ENCODE data around the gene GLYR1.

Gene GLYR1

GRCh38 chr16:4813251-4814003 lies 33.7 kb downstream of the GLYR1 start:
- TF ChIP-seq TAF1 (IDR thresholded peaks at IDR 0.05; ENCODE audit: borderline replicate concordance, insufficient read depth, low read length) = no peak

GRCh38 chr16:4811773-4812172 lies 35.3 kb downstream of the GLYR1 start:
- TF ChIP-seq SIN3A (IDR thresholded peaks at IDR 0.05; ENCODE audit: borderline replicate concordance, insufficient read depth, low read length) = no peak
- TF ChIP-seq POLR2AphosphoS5 (IDR thresholded peaks at IDR 0.05; ENCODE audit: low read depth, low read length) = no peak

DNA sequence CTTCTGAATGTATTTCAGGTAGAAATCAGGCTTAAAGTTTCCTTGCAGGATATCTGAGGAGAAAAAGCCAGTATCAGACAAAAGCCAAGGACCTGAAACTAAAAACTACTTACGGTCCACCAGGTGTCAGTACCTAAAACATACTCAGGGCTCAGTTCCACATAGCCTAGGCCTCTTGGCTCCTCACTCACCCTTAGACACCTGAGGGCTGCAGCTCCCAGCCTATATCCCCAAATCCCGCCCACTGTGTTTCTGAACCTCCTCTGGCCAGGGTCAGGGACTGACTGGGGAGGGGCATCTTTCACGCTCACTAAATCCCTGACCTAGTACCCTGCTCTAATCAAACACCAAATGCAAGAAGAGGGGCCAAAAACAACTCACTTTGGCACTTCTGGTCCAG lies 35.8 kb downstream of the GLYR1 start:
- TF ChIP-seq FOXP2 (optimal IDR thresholded peaks at IDR 0.05; ENCODE audit: borderline replicate concordance, extremely low read depth, extremely low read length, insufficient read depth) (no peak), REST (IDR thresholded peaks at IDR 0.05; ENCODE audit: insufficient read depth in 1 of 2, low read depth in 2 of 2, low read length in 2 of 2) (no peak), SIN3A (IDR thresholded peaks at IDR 0.05; ENCODE audit: borderline replicate concordance, insufficient read depth, low read length) (no peak), TAF1 (IDR thresholded peaks at IDR 0.05; ENCODE audit: borderline replicate concordance, insufficient read depth, low read length) (no peak), POLR2AphosphoS5 (IDR thresholded peaks at IDR 0.05; ENCODE audit: low read depth, low read length) (no peak)

DNA sequence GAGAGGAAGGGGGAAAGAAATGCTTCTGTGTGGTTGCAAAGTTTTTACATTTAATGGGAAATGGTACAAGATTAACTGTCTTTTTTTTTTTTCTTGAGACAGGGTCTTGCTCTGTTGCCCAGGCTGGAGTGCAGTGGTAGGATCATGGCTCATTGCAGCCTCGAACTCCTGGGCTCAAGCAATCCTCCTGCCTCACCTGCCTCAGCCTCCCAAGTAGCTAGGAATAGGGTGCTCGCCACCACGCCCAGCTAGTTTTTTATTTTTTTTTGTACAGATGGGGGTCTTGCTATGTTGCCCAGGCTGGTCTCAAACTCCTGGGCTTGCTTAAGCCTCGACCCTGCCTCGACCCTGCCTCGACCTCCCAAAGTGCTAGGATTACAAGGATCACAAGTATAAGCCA lies 40.8 kb downstream of the GLYR1 start:
- no peak for TF ChIP-seq SIN3A (IDR thresholded peaks at IDR 0.05; ENCODE audit: borderline replicate concordance, insufficient read depth, low read length)
- no peak for TF ChIP-seq REST (IDR thresholded peaks at IDR 0.05; ENCODE audit: insufficient read depth in 1 of 2, low read depth in 2 of 2, low read length in 2 of 2)
- TF ChIP-seq POLR2AphosphoS5 (IDR thresholded peaks at IDR 0.05; ENCODE audit: low read depth, low read length) = no peak
- no peak for TF ChIP-seq TAF1 (IDR thresholded peaks at IDR 0.05; ENCODE audit: borderline replicate concordance, insufficient read depth, low read length)
- no peak for TF ChIP-seq FOXP2 (optimal IDR thresholded peaks at IDR 0.05; ENCODE audit: borderline replicate concordance, extremely low read depth, extremely low read length, insufficient read depth)

DNA sequence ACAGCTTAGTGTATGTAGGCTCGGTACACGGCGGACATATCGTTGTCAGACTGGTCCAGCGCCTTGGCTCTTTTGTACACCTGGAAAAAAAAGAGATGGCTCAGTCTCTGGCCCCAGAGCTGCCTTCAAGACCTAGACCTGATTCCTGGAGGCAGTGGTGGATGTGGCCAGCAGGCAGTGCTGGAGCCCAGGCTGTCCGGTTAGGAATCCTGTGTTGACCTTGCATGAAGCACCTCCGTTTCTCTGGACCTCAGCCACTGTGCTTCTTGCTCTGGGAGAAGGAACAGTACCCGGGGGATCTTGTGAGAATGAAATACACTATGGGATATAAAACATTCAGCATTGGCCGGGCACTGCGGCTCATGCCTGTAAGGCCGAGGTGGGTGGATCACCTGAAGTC lies 41.9 kb downstream of the GLYR1 start:
- TF ChIP-seq POLR2AphosphoS5 (IDR thresholded peaks at IDR 0.05; ENCODE audit: low read depth, low read length) = no peak
- TF ChIP-seq REST (IDR thresholded peaks at IDR 0.05; ENCODE audit: insufficient read depth in 1 of 2, low read depth in 2 of 2, low read length in 2 of 2) = no peak
- no peak for TF ChIP-seq TAF1 (IDR thresholded peaks at IDR 0.05; ENCODE audit: borderline replicate concordance, insufficient read depth, low read length)
- TF ChIP-seq SIN3A (IDR thresholded peaks at IDR 0.05; ENCODE audit: borderline replicate concordance, insufficient read depth, low read length) = no peak
- no peak for TF ChIP-seq FOXP2 (optimal IDR thresholded peaks at IDR 0.05; ENCODE audit: borderline replicate concordance, extremely low read depth, extremely low read length, insufficient read depth)

DNA sequence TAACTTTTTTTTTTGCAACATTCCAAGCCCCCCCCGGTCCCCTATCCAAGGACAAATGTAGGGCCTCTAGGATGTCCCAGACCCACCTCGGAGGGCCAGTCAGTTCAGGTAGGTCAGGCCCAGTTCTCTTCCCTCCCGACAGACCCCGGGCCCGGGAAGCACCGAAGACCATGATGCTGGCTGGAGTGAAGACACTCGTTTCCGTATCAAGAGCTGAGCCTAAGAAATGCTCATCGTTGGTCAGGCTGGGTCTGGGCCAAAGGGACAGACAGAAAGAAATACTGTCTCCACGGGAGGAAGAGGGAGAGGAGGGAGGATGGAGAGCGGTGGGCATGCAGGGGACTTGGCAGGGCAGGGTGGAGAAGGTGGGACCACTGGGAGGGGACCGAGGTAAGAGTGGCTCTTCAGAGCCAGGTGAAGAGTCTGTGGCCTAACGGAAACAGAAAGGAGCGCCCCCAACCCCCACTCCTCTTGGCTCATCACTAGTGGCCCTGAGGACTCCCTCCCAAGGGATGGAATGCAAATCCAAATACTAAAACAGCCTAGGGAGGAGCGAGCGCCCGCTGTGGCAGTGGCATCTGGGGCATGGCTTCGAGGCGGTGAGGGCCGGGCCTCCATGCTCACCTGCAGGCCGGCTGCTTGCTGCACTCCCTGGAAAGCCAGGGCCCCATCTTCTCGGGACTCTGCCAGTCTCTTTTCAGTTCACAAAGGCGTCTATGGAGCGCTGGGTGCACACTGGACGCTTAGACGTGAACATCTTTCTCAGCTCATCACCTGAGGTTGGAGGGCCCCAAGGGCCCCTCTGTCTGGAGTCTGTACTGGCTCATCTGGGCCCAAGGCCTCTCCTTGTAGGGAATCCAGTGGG lies 43.0 kb downstream of the GLYR1 start:
- TF ChIP-seq POLR2AphosphoS5 (IDR thresholded peaks at IDR 0.05; ENCODE audit: low read depth, low read length) = no peak
- no peak for TF ChIP-seq FOXP2 (optimal IDR thresholded peaks at IDR 0.05; ENCODE audit: borderline replicate concordance, extremely low read depth, extremely low read length, insufficient read depth)
- no peak for TF ChIP-seq SIN3A (IDR thresholded peaks at IDR 0.05; ENCODE audit: borderline replicate concordance, insufficient read depth, low read length)
- TF ChIP-seq TAF1 (IDR thresholded peaks at IDR 0.05; ENCODE audit: borderline replicate concordance, insufficient read depth, low read length) = no peak
- no peak for TF ChIP-seq REST (IDR thresholded peaks at IDR 0.05; ENCODE audit: insufficient read depth in 1 of 2, low read depth in 2 of 2, low read length in 2 of 2)
